NCI-H2107 (cell line): ENCODE measurements around the gene SEMA4D.
A peak's percentile ranks its signal among the peaks of the same experiment; 100 is the strongest.

Experiments
- DNase-seq: peaks from one replicate; lab custom pipeline; 2025; lab: John Stamatoyannopoulos, UW

The SEMA4D gene

GRCh38 chr9:89444274-89444673, 53.6 kb downstream of the SEMA4D start:
- DNase-seq = no peak

GRCh38 chr9:89442981-89443814, 54.7 kb downstream of the SEMA4D start:
- no peak for DNase-seq

GRCh38 chr9:89442501-89442978, 55.4 kb downstream of the SEMA4D start:
- no peak for DNase-seq

- DNase-seq = no peak
Observed at GRCh38 chr9:89441986-89442385, 55.9 kb downstream of the SEMA4D start.

- DNase-seq = no peak
Observed at GRCh38 chr9:89441655-89441970, 56.3 kb downstream of the SEMA4D start.

GRCh38 chr9:89440951-89441654, 56.8 kb downstream of the SEMA4D start:
- DNase-seq = no peak

GRCh38 chr9:89440548-89440947, 57.4 kb downstream of the SEMA4D start:
- no peak for DNase-seq

GRCh38 chr9:89440046-89440445, 57.9 kb downstream of the SEMA4D start:
- DNase-seq = no peak

GRCh38 chr9:89439571-89439970, 58.3 kb downstream of the SEMA4D start:
- DNase-seq = no peak

- DNase-seq = no peak
Observed at GRCh38 chr9:89438194-89438593, 59.7 kb downstream of the SEMA4D start.

GRCh38 chr9:89437772-89438171, 60.1 kb downstream of the SEMA4D start:
- DNase-seq = no peak

GRCh38 chr9:89436963-89437625, 60.8 kb downstream of the SEMA4D start:
- DNase-seq = peak; percentile 67

GRCh38 chr9:89436326-89436725, 61.6 kb downstream of the SEMA4D start:
- DNase-seq = no peak

GRCh38 chr9:89435071-89435823, 62.7 kb downstream of the SEMA4D start:
- no peak for DNase-seq

- no peak for DNase-seq
Observed at GRCh38 chr9:89434636-89435035, 63.3 kb downstream of the SEMA4D start.

GRCh38 chr9:89433826-89434225, 64.1 kb downstream of the SEMA4D start:
- no peak for DNase-seq

GRCh38 chr9:89432986-89433530, 64.9 kb downstream of the SEMA4D start:
- DNase-seq = no peak

GRCh38 chr9:89431930-89432725, 65.8 kb downstream of the SEMA4D start:
- no peak for DNase-seq

GRCh38 chr9:89430995-89431394, 66.9 kb downstream of the SEMA4D start:
- DNase-seq = no peak

- DNase-seq = no peak
Observed at GRCh38 chr9:89428901-89429890, 68.7 kb downstream of the SEMA4D start.
